ENCODE data around the gene PPM1E. TPM values are rescaled to one million over a fixed set of nuclear protein-coding genes. Genes with fewer than 3 reads are reported as not detected.
"Not testable (repeated sequence)": the region's sequence is repeated elsewhere in the genome, so short reads cannot be mapped to it uniquely, and the experiment has no call there.

The PPM1E gene
- total RNA-seq, 2 experiments from 2014 or later: not detected

DNA sequence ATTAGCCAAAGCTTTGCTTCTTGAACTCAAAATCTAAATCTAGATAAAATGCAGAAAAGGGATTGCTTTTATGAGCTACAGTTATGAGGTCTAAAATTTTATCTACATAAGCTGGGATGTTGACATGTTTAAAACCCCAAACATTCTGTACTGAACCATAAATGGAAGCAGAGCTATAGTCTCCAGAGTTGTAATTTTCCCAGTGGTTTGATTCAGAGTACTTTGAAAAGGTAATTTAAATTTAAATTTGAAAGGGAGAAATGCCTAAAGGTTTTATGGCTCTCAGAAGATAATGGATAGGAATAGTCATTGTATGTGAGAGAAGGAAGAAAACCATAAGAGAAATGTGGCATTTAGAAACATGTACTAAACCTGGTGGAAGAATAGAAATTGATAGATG is 163.2 kb downstream of the PPM1E start:
- ATAC-seq (no peak), DNase-seq (no peak)
- CTCF ChIA-PET: no interaction called here
- Mint-ChIP-seq H3K9me3 (ENCODE audit: insufficient read depth) (no peaks in the 10 kb centered on the region), H3K4me1 (ENCODE audit: low read depth) (peaks cover 5% of the 10 kb centered on the region), H3K27me3 (ENCODE audit: low read depth) (peaks cover 10% of the 10 kb centered on the region), H3K4me3 (no peak overlapping the region), H3K36me3 (ENCODE audit: low read depth) (no peaks in the 10 kb centered on the region), H3K27ac (no peak overlapping the region)
- POLR2A ChIA-PET: interaction anchor here (0.5 kb wide), 1 partner anchor 550 kb away, joined by 3 read pairs; no protein-coding TSS in a partner anchor

DNA sequence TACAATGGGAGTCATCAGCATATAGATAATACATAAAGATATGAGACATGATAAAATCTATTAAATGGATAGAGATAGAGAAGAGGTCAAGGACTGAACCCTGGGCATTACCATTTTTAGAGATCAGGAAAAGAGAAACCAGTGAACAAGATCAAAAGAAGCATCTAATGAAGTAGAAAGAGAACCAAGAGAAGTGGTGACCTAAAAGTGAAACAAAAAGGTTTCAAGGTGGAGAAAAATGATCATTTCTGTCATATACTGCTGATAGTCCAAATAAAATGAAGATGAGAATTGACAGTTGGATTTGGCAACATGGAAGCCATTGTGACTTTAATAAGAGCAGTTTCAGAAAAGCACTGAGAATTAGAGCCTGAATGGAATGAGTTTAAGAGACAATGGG is 165.1 kb downstream of the PPM1E start:
- no peak for DNase-seq
- peaks cover 10% of the 10 kb centered on the region for H3K27me3 Mint-ChIP-seq (ENCODE audit: low read depth)
- H3K9me3 Mint-ChIP-seq (ENCODE audit: insufficient read depth): no peaks in the 10 kb centered on the region
- no peaks in the 10 kb centered on the region for H3K36me3 Mint-ChIP-seq (ENCODE audit: low read depth)
- POLR2A ChIA-PET: no interaction called here
- peaks cover 5% of the 10 kb centered on the region for H3K4me1 Mint-ChIP-seq (ENCODE audit: low read depth)
- H3K27ac Mint-ChIP-seq: no peak overlapping the region
- ATAC-seq: no peak
- CTCF ChIA-PET: no interaction called here
- H3K4me3 Mint-ChIP-seq: no peak overlapping the region

DNA sequence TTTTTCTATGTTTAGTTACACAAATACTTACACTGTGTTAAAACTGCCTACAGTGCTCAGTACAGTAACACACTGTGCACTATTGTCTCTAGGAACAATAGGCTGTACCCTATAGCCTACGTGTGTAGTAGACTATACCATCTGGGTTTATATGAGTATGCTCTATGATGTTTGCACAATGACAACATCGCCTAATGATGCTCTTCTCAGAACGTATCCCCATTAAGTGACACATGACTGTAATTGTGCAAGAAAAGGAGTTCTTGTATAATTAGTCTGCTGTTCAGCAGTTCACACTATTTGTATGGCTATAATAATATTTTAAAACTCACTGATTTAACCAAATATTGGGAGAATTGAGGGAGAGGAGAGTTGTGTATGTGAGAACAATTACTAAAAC is 177.3 kb downstream of the PPM1E start:
- POLR2A ChIA-PET: no interaction called here

DNA sequence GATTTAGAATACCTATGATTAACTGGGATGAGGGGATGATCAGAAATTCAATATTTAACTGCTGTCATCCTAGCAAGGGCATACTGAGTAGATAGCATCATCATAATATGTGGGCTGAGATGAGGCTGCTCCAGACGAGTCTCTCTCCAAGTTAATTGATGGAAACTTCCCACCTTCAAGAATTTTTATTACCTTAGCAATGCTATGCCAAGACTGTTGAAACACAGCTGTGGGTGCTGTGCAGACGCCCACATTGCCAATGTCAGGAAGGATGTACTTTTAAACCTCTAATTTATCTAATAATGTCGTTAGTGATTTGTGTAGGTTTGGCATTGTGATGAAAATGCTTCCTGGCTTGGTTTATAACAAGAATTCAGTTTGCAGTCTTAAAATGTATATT is 180.6 kb downstream of the PPM1E start:
- H3K4me3 Mint-ChIP-seq: no peak overlapping the region
- no peak overlapping the region for H3K27ac Mint-ChIP-seq
- CTCF ChIA-PET: no interaction called here
- DNase-seq (no peak), ATAC-seq (no peak)
- peaks cover 7% of the 10 kb centered on the region for H3K27me3 Mint-ChIP-seq (ENCODE audit: low read depth)
- no peaks in the 10 kb centered on the region for H3K9me3 Mint-ChIP-seq (ENCODE audit: insufficient read depth)
- H3K4me1 Mint-ChIP-seq (ENCODE audit: low read depth): no peaks in the 10 kb centered on the region
- POLR2A ChIA-PET: no interaction called here
- no peaks in the 10 kb centered on the region for H3K36me3 Mint-ChIP-seq (ENCODE audit: low read depth)

More for the DNA sequence above, 177.3 kb downstream of the PPM1E start:
- CTCF ChIA-PET: no interaction called here
- Mint-ChIP-seq H3K27me3 (ENCODE audit: low read depth) (peaks cover 5% of the 10 kb centered on the region), H3K4me1 (ENCODE audit: low read depth) (no peaks in the 10 kb centered on the region), H3K36me3 (ENCODE audit: low read depth) (no peaks in the 10 kb centered on the region), H3K4me3 (no peak overlapping the region), H3K9me3 (ENCODE audit: insufficient read depth) (no peaks in the 10 kb centered on the region), H3K27ac (no peak overlapping the region)
- ATAC-seq: no peak
- no peak for DNase-seq

DNA sequence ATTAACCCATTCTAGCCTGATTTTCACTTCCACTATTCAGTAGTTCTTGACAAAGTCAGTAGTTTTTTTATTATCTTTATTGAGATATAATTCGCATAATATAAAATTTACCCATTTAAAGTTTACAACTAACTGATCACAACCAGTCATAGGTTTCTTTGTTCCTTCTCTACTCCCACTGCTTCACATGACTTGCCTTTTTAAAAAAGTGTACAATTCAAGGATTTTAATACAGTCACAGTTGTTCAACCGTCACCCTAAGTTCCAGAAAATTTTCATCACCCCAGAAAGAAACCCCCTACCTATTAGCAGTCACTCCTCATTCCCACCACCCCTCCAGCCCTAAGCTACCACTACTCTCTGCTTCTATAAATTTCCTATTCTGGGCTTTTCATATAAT is 188.5 kb downstream of the PPM1E start:
- Mint-ChIP-seq H3K27me3 (ENCODE audit: low read depth) (peaks cover 11% of the 10 kb centered on the region), H3K27ac (no peak overlapping the region), H3K36me3 (ENCODE audit: low read depth) (no peaks in the 10 kb centered on the region), H3K4me1 (ENCODE audit: low read depth) (no peaks in the 10 kb centered on the region), H3K9me3 (ENCODE audit: insufficient read depth) (peaks cover 7% of the 10 kb centered on the region), H3K4me3 (no peak overlapping the region)
- ChIA-PET POLR2A (no interaction called here), CTCF (no interaction called here)
- ATAC-seq: no peak
- DNase-seq: no peak

DNA sequence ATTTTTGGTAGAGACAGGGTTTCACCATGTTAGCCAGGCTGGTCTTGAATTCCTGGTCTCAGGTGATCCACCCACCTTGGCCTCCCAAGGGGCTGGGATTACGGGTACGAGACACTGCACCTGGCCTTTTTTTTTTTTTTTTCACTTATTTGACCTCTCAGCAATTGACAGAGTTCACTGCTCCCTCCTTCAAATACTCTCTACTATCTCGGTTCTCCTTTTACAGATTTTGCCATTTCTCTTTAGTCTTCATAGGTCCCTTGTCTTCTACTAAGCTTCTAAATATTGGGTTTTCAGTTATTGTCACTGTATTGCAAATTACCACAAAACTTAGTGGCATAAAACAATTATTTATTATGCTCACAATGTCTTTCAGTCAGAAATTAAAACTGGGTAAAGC is 191.8 kb downstream of the PPM1E start:
- H3K27me3 Mint-ChIP-seq (ENCODE audit: low read depth): peaks cover 12% of the 10 kb centered on the region
- H3K36me3 Mint-ChIP-seq (ENCODE audit: low read depth): peaks cover 7% of the 10 kb centered on the region
- no peak overlapping the region for H3K4me3 Mint-ChIP-seq
- ATAC-seq (no peak), DNase-seq (no peak)
- H3K9me3 Mint-ChIP-seq (ENCODE audit: insufficient read depth): peaks cover 22% of the 10 kb centered on the region
- H3K4me1 Mint-ChIP-seq (ENCODE audit: low read depth): no peaks in the 10 kb centered on the region
- CTCF ChIA-PET: no interaction called here
- no peak overlapping the region for H3K27ac Mint-ChIP-seq
- POLR2A ChIA-PET: no interaction called here

DNA sequence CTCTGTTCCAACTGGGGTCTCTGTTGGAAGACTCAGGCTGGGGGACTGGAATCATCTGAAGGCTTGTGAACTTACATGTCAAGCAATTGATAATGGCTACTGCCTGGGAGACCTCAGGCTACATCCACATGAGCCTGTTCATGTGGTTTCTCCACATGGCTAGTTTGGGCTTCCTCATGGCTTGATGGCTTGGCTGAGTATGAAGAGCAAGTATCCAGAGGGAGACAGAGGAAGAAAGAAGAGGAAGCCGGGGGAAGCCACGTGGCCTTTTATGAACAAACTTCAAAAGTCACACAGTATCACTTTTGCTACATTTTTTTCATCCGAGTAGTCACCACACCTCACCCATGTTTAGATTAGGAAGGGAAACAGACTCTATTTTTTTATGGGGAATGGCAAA is 192.2 kb downstream of the PPM1E start:
- no peak overlapping the region for H3K4me3 Mint-ChIP-seq
- no peaks in the 10 kb centered on the region for H3K4me1 Mint-ChIP-seq (ENCODE audit: low read depth)
- CTCF ChIA-PET: no interaction called here
- no peak overlapping the region for H3K27ac Mint-ChIP-seq
- DNase-seq (no peak), ATAC-seq (no peak)
- peaks cover 7% of the 10 kb centered on the region for H3K36me3 Mint-ChIP-seq (ENCODE audit: low read depth)
- POLR2A ChIA-PET: no interaction called here
- H3K9me3 Mint-ChIP-seq (ENCODE audit: insufficient read depth): peaks cover 22% of the 10 kb centered on the region
- H3K27me3 Mint-ChIP-seq (ENCODE audit: low read depth): peaks cover 12% of the 10 kb centered on the region

DNA sequence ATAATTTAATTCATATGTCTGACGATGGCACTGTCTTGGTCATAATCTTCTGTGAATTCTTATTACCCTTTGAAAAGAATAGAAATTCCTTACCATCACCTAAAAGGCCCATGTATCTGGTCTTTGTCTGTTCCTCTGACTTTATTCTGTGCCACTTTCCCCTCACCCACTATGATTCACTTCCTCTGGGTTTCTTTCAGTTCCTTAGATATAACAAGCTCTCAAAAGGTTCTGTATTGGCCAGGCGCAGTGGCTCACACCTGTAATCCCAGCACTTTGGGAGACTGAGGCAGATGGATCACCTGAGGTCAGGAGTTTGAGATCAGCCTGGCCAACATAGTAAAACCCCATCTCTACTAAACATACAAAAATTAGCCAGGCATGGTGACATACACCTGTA is 198.7 kb downstream of the PPM1E start:
- ATAC-seq; H3K36me3 Mint-ChIP-seq (ENCODE audit: low read depth); POLR2A ChIA-PET; H3K4me3 Mint-ChIP-seq; H3K27me3 Mint-ChIP-seq (ENCODE audit: low read depth); CTCF ChIA-PET; DNase-seq; H3K4me1 Mint-ChIP-seq (ENCODE audit: low read depth); H3K27ac Mint-ChIP-seq: not testable (repeated sequence)
- peaks cover 13% of the 10 kb centered on the region for H3K9me3 Mint-ChIP-seq (ENCODE audit: insufficient read depth)

DNA sequence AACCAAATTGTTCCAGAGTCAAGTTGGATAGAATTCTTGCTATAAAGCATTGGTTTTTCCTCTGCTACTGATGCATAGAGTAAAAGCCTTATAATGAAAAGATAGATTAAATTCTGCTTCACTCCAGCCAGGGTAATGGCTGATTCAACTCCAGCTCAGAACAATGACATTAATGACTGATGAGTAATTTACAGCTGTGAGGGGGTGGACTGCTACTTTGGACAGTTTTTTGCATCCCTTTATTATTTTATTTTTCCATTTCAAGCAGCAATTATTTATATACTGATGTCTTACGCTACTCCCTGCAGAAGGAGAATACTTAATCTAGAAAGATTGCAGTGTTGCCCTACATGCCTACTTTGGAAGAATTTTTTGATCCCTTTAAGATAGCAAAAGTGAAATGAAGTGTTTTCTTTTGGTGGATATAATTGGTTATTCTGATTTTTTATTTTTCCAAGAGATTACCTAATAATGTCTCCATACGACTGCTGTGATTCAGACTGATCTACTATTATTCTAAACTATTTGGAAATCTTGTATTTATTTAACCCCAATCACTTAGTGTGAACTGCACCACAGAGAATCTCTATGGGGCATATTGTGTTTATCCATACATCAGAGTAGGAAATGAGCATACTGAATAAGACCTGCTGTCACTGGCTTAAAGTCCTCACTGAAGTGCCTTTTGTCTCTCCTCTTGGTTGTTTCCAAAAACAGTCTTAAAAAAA is 201.5 kb downstream of the PPM1E start:
- DNase-seq: no peak
- ATAC-seq: no peak

DNA sequence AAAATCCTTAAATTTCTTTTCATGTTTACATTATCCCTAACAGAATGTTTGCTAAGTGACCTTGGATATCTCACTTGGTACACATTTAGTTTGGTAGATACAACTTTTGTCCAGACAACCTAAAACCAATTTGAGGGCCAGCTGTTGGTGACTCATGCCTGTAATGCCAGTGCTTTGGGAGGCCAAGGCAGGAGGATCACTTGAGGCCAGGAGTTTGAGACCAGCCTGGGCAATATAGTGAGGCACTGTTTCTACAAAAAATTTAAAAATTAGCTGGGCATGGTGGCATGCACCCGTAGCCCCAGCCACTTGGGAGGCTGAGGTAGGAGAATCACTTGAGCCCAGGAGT is 202.0 kb downstream of the PPM1E start:
- H3K36me3 Mint-ChIP-seq (ENCODE audit: low read depth); H3K9me3 Mint-ChIP-seq (ENCODE audit: insufficient read depth); H3K4me1 Mint-ChIP-seq (ENCODE audit: low read depth); ATAC-seq; POLR2A ChIA-PET; H3K27me3 Mint-ChIP-seq (ENCODE audit: low read depth); H3K4me3 Mint-ChIP-seq; DNase-seq; H3K27ac Mint-ChIP-seq: not testable (repeated sequence)
- CTCF ChIA-PET: interaction anchor here (0.7 kb wide), 1 partner anchor 1802 kb away, joined by 3 read pairs; no protein-coding TSS in a partner anchor

More for the DNA sequence above, 201.5 kb downstream of the PPM1E start:
- H3K27me3 Mint-ChIP-seq (ENCODE audit: low read depth): no peaks in the 10 kb centered on the region
- ChIA-PET POLR2A (no interaction called here), CTCF (no interaction called here)
- H3K4me3 Mint-ChIP-seq: no peak overlapping the region
- no peaks in the 10 kb centered on the region for H3K36me3 Mint-ChIP-seq (ENCODE audit: low read depth)
- H3K27ac Mint-ChIP-seq: no peak overlapping the region
- H3K9me3 Mint-ChIP-seq (ENCODE audit: insufficient read depth): no peaks in the 10 kb centered on the region
- peaks cover 10% of the 10 kb centered on the region for H3K4me1 Mint-ChIP-seq (ENCODE audit: low read depth)

DNA sequence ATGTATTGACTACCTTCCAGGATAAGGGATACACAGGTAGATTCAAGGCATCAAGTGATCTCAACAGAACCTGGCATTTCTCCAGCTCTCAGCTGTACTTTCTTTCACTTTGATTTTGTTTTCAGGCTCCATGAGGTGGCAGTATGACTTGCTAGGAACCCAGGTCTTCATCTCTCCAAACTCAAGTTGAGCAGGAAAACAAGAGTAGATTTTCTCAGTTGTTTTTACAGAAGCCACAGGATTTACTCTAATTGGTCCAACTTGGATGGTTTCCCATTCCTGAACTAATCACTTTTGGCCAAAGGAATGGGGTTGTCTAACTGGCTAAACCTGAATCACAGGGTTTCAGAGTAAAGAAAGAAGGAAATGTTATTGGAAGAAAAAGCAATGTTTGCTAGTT is 204.4 kb downstream of the PPM1E start:
- no peaks in the 10 kb centered on the region for H3K9me3 Mint-ChIP-seq (ENCODE audit: insufficient read depth)
- CTCF ChIA-PET: interaction anchor here (1.0 to 1.1 kb wide), 2 partner anchors 45 to 351 kb away, joined by 3 to 4 read pairs; no protein-coding TSS in a partner anchor
- ATAC-seq: no peak

DNA sequence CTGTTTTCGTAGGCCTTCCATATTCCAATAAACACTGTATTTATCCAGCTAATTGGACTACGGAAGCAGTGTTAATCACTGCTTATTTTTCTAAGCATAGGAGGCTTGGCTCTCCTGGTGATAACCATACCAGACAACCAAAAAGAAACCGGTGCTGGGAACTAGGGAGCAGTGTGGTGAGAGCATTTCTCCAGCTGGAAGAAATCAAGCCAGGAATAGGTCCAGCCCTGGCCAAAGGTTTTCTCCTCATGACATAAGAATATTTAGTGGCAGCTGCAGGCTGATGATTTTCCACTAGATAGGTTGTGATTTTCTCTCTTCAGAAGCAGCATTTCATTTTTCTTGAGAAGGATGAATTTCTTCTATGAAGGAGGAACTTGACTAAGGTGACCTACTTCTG is 209.6 kb downstream of the PPM1E start:
- Mint-ChIP-seq H3K36me3 (ENCODE audit: low read depth) (no peaks in the 10 kb centered on the region), H3K27ac (no peak overlapping the region), H3K4me3 (no peak overlapping the region), H3K9me3 (ENCODE audit: insufficient read depth) (no peaks in the 10 kb centered on the region), H3K4me1 (ENCODE audit: low read depth) (peaks cover 9% of the 10 kb centered on the region), H3K27me3 (ENCODE audit: low read depth) (peaks cover 10% of the 10 kb centered on the region)
- ChIA-PET POLR2A (no interaction called here), CTCF (no interaction called here)
- ATAC-seq (no peak), DNase-seq (no peak)

More for the DNA sequence above, 204.4 kb downstream of the PPM1E start:
- H3K4me1 Mint-ChIP-seq (ENCODE audit: low read depth): no peaks in the 10 kb centered on the region
- H3K4me3 Mint-ChIP-seq: no peak overlapping the region
- no peak overlapping the region for H3K27ac Mint-ChIP-seq
- H3K36me3 Mint-ChIP-seq (ENCODE audit: low read depth): no peaks in the 10 kb centered on the region
- no peak for DNase-seq
- peaks cover 2% of the 10 kb centered on the region for H3K27me3 Mint-ChIP-seq (ENCODE audit: low read depth)
- POLR2A ChIA-PET: no interaction called here

DNA sequence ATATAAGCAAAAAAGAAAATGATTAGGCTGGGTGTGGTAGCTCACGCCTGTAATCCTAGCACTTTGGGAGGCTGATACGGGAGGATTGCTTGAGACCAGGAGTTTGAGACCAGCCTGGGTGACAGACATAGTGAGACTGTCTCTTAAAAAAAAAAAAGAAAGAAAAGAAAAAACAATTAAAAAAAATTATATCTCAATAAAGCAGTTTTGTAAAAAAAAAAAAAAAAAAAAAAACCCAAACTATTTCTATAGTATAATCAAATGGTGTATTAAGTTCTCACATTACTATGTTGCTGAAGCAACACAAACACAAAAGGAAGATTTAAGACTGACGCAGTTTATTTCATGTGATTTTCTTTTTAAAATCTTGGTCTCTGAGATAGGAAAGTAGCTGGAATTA is 210.6 kb downstream of the PPM1E start:
- ATAC-seq (no peak), DNase-seq (no peak)
- peaks cover 14% of the 10 kb centered on the region for H3K27me3 Mint-ChIP-seq (ENCODE audit: low read depth)
- H3K27ac Mint-ChIP-seq: no peak overlapping the region
- no peaks in the 10 kb centered on the region for H3K36me3 Mint-ChIP-seq (ENCODE audit: low read depth)
- no peak overlapping the region for H3K4me3 Mint-ChIP-seq
- H3K4me1 Mint-ChIP-seq (ENCODE audit: low read depth): peaks cover 9% of the 10 kb centered on the region
- CTCF ChIA-PET: no interaction called here
- no peaks in the 10 kb centered on the region for H3K9me3 Mint-ChIP-seq (ENCODE audit: insufficient read depth)
- POLR2A ChIA-PET: no interaction called here

All from activated CD8-positive, alpha-beta T cell treated with anti-CD3 and anti-CD28 coated beads, Interleukin-2, amount 10 ng/mL, durations not matched to agents 7 days and 5 days (primary cell).